ENCODE data around the gene TEX19. TPM values are rescaled to one million over a fixed set of nuclear protein-coding genes. Genes with fewer than 3 reads are reported as not detected.
A peak's percentile ranks its signal among the peaks of the same experiment; 100 is the strongest.
"Not testable (repeated sequence)": the region's sequence is repeated elsewhere in the genome, so short reads cannot be mapped to it uniquely, and the experiment has no call there.

The TEX19 gene
- polyA plus RNA-seq, 3 donors = not detected

DNA sequence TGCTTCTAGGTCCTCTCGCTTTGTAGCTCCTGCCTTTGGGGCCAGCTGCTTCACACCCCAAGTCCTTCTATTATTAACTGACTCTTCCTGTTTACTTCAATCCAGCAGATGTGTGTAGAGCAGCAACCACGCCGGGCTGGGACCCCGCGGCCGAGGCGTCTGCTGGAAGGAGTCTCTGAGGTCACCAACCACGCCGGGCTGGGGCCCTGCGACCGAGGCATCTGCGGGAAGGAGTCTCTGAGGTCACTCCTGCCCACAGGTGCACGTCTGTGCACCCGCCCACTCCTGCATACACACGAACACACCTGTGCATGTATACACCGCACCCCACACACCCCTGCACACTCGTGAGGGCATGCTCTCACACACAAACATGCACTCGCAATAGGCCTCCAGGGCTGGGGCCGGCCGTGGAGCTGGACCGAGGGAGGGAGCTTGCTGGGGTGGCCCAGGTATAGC is 7.8 kb upstream of the TEX19 start:
- no peak for DNase-seq (ENCODE audit: low read depth in 3 of 3, low spot score in 2 of 3)

DNA sequence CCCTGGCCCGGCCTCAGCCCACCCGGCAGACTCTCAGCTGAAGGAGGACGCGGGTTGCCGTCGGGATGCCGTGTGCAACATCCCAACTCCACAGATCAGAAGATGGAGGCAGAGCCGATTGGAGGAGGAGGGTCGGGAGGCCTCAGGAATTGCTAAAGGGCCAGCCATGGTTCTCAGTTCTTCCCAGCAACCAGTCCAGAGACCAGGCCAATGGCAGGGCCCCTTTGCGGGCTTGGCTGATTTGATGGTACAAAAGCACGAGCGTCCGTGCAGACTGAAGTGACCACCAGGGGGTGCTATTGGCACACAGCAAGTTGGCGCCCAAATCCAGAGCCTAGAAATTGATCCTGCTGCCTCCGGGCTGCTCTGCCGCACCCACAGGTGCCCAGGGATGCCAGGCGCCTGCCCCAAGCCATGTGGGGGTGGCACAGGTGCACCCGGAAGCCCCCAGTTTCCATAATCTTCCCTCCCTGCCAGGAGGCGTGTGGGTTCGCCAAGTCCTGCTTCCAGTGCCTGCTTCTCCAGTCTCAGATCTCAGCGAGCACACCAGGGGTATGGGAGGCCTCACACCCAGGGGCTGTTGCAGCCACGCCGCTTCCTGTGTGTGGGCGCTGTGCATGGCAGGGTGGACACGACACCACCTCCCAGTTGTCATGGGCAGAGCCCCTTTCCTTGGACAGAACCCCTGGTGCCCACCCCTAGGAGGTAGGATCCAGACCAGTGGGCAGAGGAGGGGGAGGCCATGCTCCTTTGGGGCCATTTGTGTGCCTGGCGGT is 7.1 kb upstream of the TEX19 start:
- peak; percentile 76 to 82 (median 79) for DNase-seq (ENCODE audit: low read depth in 3 of 3, low spot score in 2 of 3)

GRCh38 chr17:82353484-82353883 is 5.6 kb upstream of the TEX19 start:
- no peak for DNase-seq (ENCODE audit: low read depth in 3 of 3, low spot score in 2 of 3)

- DNase-seq (ENCODE audit: low read depth in 3 of 3, low spot score in 2 of 3) = no peak
Measured at GRCh38 chr17:82354804-82355308, 4.2 kb upstream of the TEX19 start.

GRCh38 chr17:82355770-82356427 is 3.1 kb upstream of the TEX19 start:
- DNase-seq (ENCODE audit: low read depth in 3 of 3, low spot score in 2 of 3) = no peak

GRCh38 chr17:82356845-82357355 is 2.1 kb upstream of the TEX19 start:
- no peak for DNase-seq (ENCODE audit: low read depth in 3 of 3, low spot score in 2 of 3)

DNA sequence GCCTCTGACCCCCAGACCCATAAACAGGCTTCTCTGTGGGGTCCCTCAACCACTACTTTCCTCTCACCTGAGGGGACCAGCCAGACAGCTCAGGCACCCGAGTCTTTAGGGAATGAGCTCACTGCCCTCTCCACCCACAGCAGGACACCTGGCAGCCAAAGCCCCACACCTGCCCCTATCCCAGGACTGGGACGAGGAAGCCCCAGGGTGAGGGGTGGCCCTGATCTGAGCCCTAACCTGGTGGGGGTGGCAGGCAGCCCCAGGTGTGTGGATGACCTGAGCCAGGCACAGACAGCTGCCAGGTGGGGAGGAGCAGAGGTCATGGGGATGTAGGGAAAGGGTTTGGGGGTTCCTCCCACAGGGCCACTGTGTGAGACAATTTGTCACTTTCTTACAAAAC is 1.7 kb upstream of the TEX19 start:
- DNase-seq (ENCODE audit: low read depth in 3 of 3, low spot score in 2 of 3) = no peak

DNA sequence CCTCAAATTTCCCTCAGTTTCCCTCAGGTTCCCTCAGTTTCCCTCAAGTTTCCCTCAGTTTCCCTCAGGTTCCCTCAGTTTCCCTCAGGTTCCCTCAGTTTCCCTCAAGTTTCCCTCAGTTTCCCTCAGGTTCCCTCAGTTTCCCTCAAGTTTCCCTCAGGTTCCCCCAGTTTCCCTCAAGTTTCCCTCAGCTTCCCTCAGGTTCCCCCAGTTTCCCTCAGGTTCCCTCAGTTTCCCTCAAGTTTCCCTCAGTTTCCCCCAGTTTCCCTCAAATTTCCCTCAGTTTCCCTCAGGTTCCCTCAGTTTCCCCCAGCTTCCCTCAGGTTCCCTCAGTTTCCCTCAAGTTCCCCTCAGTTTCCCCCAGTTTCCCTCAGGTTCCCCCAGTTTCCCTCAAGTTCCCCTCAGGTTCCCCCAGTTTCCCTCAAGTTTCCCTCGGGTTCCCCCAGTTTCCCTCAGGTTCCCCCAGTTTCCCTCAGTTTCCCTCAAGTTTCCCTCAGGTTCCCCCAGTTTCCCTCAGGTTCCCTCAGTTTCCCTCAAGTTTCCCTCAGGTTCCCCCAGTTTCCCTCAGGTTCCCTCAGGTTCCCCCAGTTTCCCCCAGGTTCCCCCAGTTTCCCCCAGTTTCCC is 516 bp downstream of the TEX19 start:
- DNase-seq (ENCODE audit: low read depth in 3 of 3, low spot score in 2 of 3) = not testable (repeated sequence)

DNA sequence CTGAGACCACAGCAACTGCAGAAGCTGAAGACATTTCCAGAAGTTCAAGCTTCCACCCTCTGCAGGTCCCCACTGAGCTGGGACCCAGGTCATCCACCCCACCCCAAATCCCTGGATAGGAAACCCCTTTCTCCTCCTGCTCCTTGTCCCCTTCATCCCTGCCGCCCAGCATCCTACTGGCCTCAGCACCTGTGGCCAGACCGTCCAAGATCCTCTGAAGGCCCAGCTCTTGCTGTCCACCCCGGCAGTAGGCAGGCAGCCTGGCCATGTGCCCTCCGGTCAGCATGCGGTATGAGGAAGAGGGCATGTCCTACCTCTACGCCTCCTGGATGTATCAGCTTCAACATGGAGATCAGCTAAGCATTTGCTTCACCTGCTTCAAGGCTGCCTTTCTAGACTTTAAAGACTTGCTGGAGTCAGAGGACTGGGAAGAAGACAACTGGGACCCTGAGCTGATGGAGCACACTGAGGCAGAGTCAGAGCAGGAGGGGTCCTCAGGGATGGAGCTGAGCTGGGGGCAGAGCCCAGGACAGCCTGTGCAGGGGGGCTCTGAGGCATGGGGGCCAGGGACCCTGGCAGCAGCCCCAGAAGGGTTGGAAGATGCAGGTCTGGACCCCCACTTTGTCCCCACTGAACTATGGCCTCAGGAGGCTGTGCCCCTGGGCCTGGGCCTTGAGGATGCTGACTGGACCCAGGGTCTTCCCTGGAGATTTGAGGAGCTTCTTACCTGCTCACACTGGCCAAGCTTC is 3.0 kb downstream of the TEX19 start:
- DNase-seq (ENCODE audit: low read depth in 3 of 3, low spot score in 2 of 3) = no peak

DNA sequence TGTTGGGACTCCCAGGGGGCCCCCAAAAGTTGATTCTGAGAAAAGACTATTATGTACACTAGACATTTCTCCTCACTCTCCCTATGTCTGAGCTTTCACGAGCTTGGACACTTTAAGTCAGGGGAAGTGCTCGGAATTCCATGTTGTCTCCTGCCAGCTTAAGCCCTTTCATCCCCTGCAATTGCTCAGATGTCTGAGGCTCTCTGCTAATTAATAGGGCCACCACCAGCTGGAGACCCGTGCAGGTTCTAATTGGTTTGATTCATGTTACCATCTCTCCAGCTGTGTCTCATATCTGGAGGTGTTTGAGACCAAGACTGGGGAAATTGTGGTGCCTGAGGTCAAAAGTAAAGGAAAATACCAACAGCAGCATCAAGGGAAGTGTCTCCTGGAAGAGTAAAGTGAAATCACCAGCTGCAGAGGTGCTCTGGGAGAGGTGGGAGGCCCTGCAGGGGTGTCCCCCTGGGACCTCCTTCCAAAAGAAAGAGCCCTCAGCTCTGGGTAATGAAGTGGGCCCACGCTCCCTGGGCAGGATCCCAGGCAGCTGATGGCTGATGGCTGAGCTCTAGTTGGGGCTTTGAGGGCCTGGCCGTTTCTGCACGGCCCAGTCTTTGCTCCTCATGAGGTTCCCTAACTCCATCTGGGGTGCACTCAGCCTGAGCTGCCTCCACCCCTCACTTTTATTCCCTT is 6.7 kb downstream of the TEX19 start:
- DNase-seq (ENCODE audit: low read depth in 3 of 3, low spot score in 2 of 3) = no peak

- DNase-seq (ENCODE audit: low read depth in 3 of 3, low spot score in 2 of 3) = no peak
Measured at GRCh38 chr17:82366749-82367148, 7.7 kb downstream of the TEX19 start.

GRCh38 chr17:82367724-82368524 is 8.9 kb downstream of the TEX19 start:
- no peak for DNase-seq (ENCODE audit: low read depth in 3 of 3, low spot score in 2 of 3)

- DNase-seq (ENCODE audit: low read depth in 3 of 3, low spot score in 2 of 3) = no peak
Measured at GRCh38 chr17:82369211-82369610, 10.2 kb downstream of the TEX19 start.

- no peak for DNase-seq (ENCODE audit: low read depth in 3 of 3, low spot score in 2 of 3)
Measured at GRCh38 chr17:82370471-82371332, 11.7 kb downstream of the TEX19 start.

- no peak for DNase-seq (ENCODE audit: low read depth in 3 of 3, low spot score in 2 of 3)
Measured at GRCh38 chr17:82371333-82372248, 12.5 kb downstream of the TEX19 start, which contains the start of gene UTS2R. Gene UTS2R (plus strand): TSS chr17:82371765. CDS start chr17:82374325, 2,560 bp downstream.

- no peak for DNase-seq (ENCODE audit: low read depth in 3 of 3, low spot score in 2 of 3)
Measured at GRCh38 chr17:82372249-82373071, 13.4 kb downstream of the TEX19 start.

Data from right renal cortex interstitium (tissue), 3 donors.